NCI-H748 treated with DMSO at 0.1 percent for 48 hours (cell line): Measurements from ENCODE around the gene LARP6.

Experiments
- DNase-seq: peaks from one replicate; lab custom pipeline; 2025; lab: John Stamatoyannopoulos, UW

The LARP6 gene

GRCh38 chr15:70794596-70795310 is 59.2 kb downstream of the LARP6 start:
- no peak for DNase-seq

GRCh38 chr15:70793694-70794093 is 60.3 kb downstream of the LARP6 start:
- no peak for DNase-seq

DNA sequence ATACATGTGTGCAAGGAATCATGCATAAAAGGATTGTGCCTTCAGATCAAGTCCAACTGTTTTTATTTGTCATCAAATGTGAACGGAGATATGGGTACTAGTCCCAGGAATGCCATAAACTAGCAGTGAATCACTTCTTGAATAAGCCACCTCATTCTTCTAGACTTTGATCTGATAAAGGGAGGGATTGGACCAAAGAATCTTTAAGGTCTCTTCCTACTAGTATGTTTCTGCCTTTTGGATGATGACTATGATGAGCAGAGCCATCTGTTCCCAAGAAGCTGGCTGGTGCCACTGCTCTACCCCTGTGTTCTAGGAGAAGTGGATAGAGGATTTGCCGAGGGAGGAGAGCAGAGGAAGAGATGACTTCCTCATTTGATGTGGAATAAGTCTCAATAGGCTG is 61.8 kb downstream of the LARP6 start:
- no peak for DNase-seq

GRCh38 chr15:70791259-70791658 is 62.7 kb downstream of the LARP6 start:
- no peak for DNase-seq

GRCh38 chr15:70789213-70789612 is 64.7 kb downstream of the LARP6 start:
- DNase-seq = no peak

DNA sequence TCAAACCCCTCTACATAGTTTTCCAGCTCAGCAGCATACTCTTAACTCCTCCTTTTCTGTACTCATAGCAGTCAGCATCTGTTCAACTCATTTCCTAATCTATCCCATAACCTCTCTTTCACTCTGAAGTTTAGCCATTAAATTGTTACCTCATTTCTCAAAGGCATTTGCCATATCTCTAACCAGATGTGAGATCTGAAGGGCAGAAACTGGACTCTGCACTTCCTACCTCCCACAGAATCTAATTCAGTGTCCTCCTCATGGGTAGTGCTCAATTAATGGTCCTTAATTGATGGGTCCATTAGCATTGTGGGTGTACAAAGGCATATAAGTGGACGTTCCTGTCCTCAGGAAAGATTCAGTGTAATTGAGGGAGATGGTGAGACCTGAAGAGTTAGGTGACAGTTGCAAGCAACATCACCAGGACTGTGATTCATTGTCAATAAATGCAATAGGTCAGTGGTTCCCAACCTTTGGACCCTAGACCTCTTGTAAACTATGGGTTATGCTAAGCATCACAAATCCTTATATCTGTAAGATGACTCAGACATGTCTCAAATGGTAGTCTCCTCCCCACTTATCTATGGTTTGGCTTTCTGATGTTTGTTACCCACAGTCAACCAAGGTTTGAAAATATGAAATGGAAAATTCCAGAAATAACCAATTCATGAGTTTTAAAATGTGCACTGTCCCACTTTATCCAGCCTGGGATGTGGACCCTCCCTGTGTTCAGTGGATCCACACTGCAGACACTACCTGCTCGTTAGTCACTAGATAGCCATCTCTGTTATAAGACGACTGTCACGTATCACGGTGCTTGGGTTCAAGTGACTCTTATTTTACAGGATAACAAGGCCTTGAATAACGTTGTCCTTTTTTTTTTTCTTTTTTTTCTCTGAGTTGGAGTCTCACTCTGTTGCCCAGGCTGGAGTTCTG is 65.6 kb downstream of the LARP6 start:
- no peak for DNase-seq

- no peak for DNase-seq
Observed at GRCh38 chr15:70786996-70787395, 67.0 kb downstream of the LARP6 start.

GRCh38 chr15:70783610-70784022 is 70.3 kb downstream of the LARP6 start:
- DNase-seq = no peak

GRCh38 chr15:70783041-70783440 is 70.9 kb downstream of the LARP6 start:
- no peak for DNase-seq

DNA sequence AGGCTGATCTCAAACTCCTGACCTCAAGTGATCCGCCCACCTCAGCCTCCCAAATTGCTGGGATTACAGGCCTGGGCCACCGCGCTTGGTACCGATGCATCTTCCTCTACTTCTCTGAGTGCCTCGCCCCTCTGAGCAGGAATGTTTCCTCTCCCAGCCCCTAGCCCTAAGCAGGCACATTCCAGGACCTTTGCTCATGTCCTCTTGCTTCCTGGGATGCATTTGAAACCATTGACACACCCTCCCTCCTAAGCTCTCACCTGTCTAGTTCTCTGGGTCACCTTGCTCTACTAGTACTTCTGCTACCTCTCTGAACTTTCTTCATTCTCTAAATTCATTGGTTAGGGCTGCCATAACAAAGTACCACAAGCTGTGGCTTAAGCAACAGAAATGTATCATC is 72.7 kb downstream of the LARP6 start:
- DNase-seq = no peak
